ENCODE data around the gene PLBD1.

Gene PLBD1

DNA sequence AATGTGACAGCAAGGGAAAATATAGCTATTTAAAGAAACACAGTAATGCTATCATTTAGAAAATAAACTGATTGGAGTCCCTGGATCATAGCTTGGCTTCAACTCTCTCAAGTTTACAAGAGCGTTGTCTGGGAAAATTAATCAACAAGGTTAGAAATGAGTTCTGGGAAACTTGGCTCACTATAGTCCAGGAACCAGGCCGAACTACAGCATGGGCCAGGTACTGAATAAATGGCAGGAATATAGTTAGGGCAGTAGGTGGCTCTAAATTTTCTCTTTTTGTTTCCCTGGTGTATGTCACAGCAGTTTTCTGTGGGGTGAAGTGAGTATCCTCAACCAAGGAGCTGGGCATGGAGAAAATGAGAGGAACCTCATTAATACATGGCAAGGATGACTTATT is 72.4 kb downstream of the PLBD1 start:
- DNase-seq, result no peak

DNA sequence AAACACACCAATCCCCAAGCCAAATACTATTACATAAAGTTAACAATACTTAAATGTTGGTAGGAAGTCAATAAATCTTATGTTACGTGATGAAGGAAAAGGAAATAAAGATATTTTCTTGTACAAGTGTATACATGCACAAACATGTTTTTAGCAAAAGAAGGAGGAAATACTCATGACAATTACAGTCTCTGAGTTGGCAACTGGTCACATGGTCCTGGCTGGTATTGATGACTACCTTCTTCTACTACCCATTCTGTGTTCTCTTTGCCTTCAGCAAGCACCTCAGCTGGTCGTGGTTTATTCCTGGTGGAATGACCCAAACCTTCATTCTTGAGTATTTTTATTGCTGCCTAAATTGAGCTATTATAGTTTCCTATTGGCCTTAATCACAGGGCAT is 84.8 kb downstream of the PLBD1 start:
- DNase-seq, result no peak

DNA sequence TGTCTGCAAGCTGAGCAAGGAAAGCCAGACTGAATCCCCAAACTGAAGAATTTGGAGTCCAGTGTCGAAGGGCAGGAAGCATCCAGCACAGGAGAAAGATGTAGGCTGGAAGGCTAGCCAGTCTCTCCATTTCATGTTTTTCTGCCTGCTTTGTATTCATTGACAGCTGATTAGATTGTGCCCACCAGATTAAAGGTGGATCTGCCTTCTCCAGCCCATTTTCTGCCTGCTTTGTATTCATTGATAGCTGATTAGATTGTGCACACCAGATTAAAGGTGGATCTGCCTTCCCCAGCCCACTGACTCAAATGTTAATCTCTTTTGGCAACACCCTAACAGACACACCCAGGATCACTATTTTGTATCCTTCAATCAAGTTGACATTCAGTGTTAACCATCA is 85.3 kb downstream of the PLBD1 start:
- DNase-seq, result no peak

GRCh38 chr12:14481201-14481600 is 86.5 kb downstream of the PLBD1 start:
- no peak for DNase-seq

DNA sequence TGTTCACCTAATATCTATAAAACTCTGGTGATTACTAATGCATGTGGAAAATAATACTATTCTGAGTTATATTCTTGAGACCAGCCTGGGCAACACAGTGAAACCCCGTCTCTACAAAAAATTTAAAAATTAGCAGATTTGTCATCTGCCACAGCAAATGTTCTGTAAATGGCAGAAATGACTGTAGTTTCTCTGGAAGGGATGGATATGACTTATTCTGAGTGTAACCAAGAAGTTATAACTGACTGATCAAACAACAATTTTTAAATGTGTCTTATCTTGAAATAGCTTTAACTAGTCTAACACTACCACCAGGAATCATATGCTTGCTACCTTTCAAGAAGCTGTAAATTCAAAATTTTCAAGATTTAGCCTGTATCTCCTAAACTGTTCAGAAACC is 88.7 kb downstream of the PLBD1 start:
- no peak for DNase-seq

DNA sequence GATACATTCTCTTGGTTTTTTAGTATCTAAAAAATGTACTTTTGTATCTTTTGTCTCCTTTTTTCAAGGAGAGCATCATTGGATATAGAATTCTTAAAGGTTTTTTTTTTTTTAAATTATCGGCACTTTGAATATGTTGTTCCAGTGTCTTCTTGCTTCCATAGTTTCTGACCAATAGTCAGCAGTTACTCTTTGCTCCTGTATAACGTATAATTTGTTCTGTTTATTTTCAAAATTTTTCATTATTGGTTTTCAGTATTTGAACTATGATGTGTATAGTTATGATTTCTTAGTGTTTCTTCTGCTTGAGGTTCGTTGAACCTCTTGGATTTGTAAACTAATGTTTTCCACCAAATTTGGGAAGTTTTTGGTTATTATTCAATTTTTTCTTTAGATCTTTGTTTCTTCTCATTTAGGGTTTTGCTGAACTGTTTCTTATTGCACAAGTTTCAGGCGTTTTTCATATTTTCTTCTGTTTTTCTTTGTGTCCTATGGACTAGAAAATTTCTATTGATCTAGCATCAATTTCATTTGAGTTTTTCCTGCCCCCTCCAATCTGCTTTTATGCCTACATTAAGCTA is 93.9 kb downstream of the PLBD1 start:
- no peak for DNase-seq

DNA sequence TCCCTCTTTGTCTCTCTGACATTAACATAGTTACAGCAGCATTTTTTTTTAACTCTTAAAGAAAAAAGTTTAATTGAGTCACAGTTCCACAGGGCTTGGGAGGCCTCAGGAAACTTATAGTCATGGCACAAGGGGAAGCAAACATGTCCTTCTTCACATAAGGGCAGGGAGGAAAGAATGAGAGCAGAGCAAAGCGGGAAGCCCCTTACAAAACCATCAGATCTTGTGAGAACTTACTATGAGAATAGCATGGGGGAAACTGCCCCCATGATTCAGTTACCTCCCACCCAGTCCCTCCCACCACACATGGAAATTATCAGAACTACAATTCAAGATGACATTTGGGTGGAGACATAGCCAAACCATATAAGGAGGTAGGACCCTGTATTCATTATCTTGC is 96.2 kb downstream of the PLBD1 start:
- no peak for DNase-seq

DNA sequence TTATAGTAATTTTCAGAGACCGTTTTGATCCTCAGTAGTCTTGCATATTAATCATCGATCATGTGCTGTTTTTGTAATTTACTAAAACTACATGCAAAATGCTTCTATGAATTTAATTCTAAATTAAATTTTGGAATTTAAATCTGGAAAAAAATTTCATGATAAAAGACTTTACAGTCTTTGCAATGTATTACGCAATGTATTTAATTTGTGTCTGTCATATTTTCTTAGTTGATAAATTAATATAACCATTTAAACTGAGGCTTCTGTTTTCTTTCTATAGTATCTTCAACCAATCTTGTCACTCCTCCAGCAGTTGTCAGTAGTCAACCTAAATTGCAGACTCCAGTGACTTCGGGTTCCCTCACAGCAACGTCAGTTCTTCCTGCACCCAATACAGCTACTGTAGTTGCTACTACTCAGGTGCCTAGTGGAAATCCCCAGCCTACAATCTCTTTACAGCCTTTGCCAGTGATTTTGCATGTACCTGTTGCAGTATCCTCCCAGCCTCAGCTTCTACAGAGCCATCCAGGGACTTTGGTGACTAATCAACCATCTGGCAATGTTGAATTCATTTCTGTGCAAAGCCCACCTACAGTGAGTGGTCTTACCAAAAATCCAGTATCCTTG is 107.4 kb downstream of the PLBD1 start:
- DNase-seq, result no peak

DNA sequence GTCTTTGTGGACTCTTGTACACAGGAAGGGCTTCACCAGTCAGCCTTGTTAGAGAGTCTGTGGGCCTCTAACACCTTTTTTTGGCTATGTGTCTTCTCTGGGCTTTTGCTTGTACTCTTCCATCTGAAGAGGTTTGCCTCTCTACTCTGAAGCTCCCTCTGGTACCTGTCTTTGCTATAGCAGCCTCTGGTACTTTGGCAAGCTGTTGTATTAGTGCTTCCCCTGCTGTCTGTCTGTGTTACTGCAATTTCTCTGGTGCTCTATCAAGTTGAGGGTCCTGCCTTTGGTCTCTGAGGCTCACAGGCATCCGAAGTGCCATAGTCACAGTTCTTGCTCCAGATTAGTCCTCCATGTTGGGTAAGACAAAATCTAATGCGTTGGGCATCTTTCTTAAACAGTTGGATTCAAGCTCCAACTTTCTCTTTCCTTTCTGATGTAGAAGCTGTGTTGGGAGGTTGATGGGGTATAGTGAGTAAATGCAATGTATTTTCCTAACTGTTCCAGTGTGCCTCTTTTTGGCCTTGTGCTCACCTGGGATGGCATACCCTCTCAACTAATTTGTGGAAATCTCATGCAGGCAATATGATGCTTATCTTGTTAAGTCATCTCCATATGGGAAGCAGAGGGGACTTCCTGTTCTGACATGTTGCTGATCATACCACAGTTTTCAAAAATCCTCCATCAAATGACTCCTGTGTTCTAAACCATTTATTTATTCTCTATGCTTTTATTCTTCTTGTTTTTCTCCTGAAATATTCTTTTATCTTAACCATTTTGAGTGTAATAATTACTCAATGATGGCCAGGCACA is 113.4 kb downstream of the PLBD1 start:
- DNase-seq, result no peak

Data from activated effector memory CD4-positive, alpha-beta T cell treated with Interleukin-2 at 50 U/mL for 16 hours (primary cell).